Endothelial cell of umbilical vein (primary cell): ENCODE results near the gene FBXL19. TPM values are rescaled to one million over a fixed set of nuclear protein-coding genes. Genes with fewer than 3 reads are reported as not detected.

Source experiments
- BruUV-seq: library from RNA; stranded (reverse); fragments of 400-500 nt; replicated peaks from 2 replicates; lab custom pipeline; 2021; lab: Mats Ljungman, UMichigan
- CTCF ChIA-PET: fragments of 300-600, 350-600 bp; sonication (Branson Sonifier 250); formaldehyde crosslinking; loops from one replicate; lab custom pipeline; 2021; ENCODE audit warnings: antibody characterized with exemption, inconsistent platforms; lab: Charles Lee
- POLR2A ChIA-PET: fragments of 300-600, 350-600 bp; sonication (Branson Sonifier 250); formaldehyde crosslinking; loops from one replicate; lab custom pipeline; 2021; ENCODE audit warnings: antibody characterized with exemption, inconsistent platforms; lab: Charles Lee
- DNase-seq: peaks from one replicate; pipeline ENCODE4 v3.0.0-alpha.2; 2011; ENCODE audit warnings: low read depth, low spot score
- FAIRE-seq: peaks from 2 replicates; lab custom pipeline; 2011; peaks lifted over from hg19 to GRCh38; lab: Jason Lieb, UNC
- H2AFZ ChIP-seq: 2 replicates; pipeline ENCODE4 v1.6.0; 2012; ENCODE audit warnings: low read depth, low read length, control low read depth, inconsistent platforms
- H3K27ac ChIP-seq: 2 replicates; pipeline ENCODE4 v1.5.1; 2011; ENCODE audit warnings: low read depth, mild to moderate bottlenecking, control low read depth, low read length, moderate library complexity; ENCODE audit not compliant: insufficient read depth
- H3K27me3 ChIP-seq, 2 experiments: 2 replicates each; pipeline versions ENCODE4 v1.6.0 to v1.6.1; 2011; ENCODE audit warnings: low read length in 2 of 2, mixed read lengths in 1 of 2; ENCODE audit not compliant: control insufficient read depth in 2 of 2, insufficient read depth in 2 of 2
- H3K36me3 ChIP-seq, 2 experiments: 2 replicates in 1 of 2; 3 replicates in 1 of 2; pipeline ENCODE4 v1.5.1; 2011; ENCODE audit warnings: low read length in 2 of 2, mild to moderate bottlenecking in 1 of 2, moderate library complexity in 1 of 2; ENCODE audit not compliant: control insufficient read depth in 2 of 2, insufficient read depth in 2 of 2; ENCODE audit errors: extremely low read depth in 1 of 2
- H3K4me1 ChIP-seq: 3 replicates; pipeline ENCODE4 v1.5.1; 2011; ENCODE audit warnings: mild to moderate bottlenecking, low read length; ENCODE audit not compliant: control insufficient read depth, insufficient read depth; ENCODE audit errors: extremely low read depth
- H3K4me2 ChIP-seq: 2 replicates; pipeline ENCODE4 v1.6.1; 2011; ENCODE audit warnings: low read length, control low read depth, mixed read lengths; ENCODE audit not compliant: insufficient read depth
- H3K4me3 ChIP-seq, 3 experiments: fragments of 200-600 bp in 1 of 3; sonication (generic), shearing (Covaris generic) in 1 of 3; replicated peaks in 1 of 3; 2 replicates each; pipeline ENCODE4 v1.5.1; 2011 to 2016; ENCODE audit warnings: control low read depth in 3 of 3, low read length in 3 of 3, mild to moderate bottlenecking in 2 of 3, inconsistent platforms in 1 of 3, low read depth in 1 of 3, moderate library complexity in 1 of 3; ENCODE audit not compliant: insufficient read depth in 1 of 3
- H3K79me2 ChIP-seq: 2 replicates; pipeline ENCODE4 v1.6.0; 2012; ENCODE audit warnings: low read length, inconsistent platforms; ENCODE audit not compliant: control insufficient read depth, insufficient read depth
- H3K9ac ChIP-seq: replicated peaks from 2 replicates; pipeline ENCODE3; 2011; ENCODE audit warnings: low read length, control low read depth; ENCODE audit not compliant: insufficient read depth; ENCODE audit errors: extremely low read depth
- H3K9me1 ChIP-seq: replicated peaks from 3 replicates; pipeline ENCODE4 v1.6.0; 2011; ENCODE audit warnings: mild to moderate bottlenecking, low read length; ENCODE audit not compliant: control insufficient read depth, insufficient read depth; ENCODE audit errors: extremely low read depth
- H3K9me3 ChIP-seq: replicated peaks from 2 replicates; pipeline ENCODE4 v1.5.1; 2012; ENCODE audit warnings: low read length, inconsistent platforms; ENCODE audit not compliant: control insufficient read depth, insufficient read depth
- H4K20me1 ChIP-seq: replicated peaks from 2 replicates; pipeline ENCODE3; 2011; ENCODE audit warnings: mild to moderate bottlenecking, low read length; ENCODE audit not compliant: control insufficient read depth, insufficient read depth; ENCODE audit errors: extremely low read depth
- EZH2 ChIP-seq: IDR thresholded peaks from 2 replicates; pipeline ENCODE4 v1.6.1; 2012; ENCODE audit warnings: borderline replicate concordance, low read depth, mild to moderate bottlenecking, moderate library complexity, low read length, inconsistent platforms; ENCODE audit not compliant: severe bottlenecking
- FOS ChIP-seq: IDR thresholded peaks from 2 replicates; pipeline ENCODE4 v1.6.1; 2011; ENCODE audit warnings: mild to moderate bottlenecking, low read length, moderate library complexity, borderline replicate concordance; ENCODE audit not compliant: insufficient read depth
- GATA2 ChIP-seq: IDR thresholded peaks from 2 replicates; pipeline ENCODE4 v1.7.0; 2011; ENCODE audit warnings: low read depth, mild to moderate bottlenecking, moderate library complexity, mixed read lengths, low read length; ENCODE audit not compliant: insufficient read length, insufficient read depth
- JUN ChIP-seq: IDR thresholded peaks from 2 replicates; pipeline ENCODE4 v1.6.1; 2011; ENCODE audit warnings: borderline replicate concordance, low read depth; ENCODE audit not compliant: insufficient read length, insufficient read depth
- MYC ChIP-seq: IDR thresholded peaks from one replicate; pipeline ENCODE4 v1.6.1; 2011; ENCODE audit warnings: mild to moderate bottlenecking, low read depth, low read length
- POLR2A ChIP-seq: IDR thresholded peaks from 2 replicates; pipeline ENCODE4 v1.6.1; 2012; ENCODE audit warnings: low read depth, mild to moderate bottlenecking, control low read depth, low read length
- POLR2AphosphoS5 ChIP-seq: IDR thresholded peaks from 2 replicates; pipeline ENCODE4 v1.6.1; 2012; ENCODE audit warnings: low read depth, mild to moderate bottlenecking, control low read depth, low read length, moderate library complexity; ENCODE audit not compliant: insufficient read depth
- dilution Hi-C: fragments of 300-500 bp; cut with MboI; formaldehyde crosslinking; loops from one replicate; pipeline ENCODE4 v1.15.0; 2019; ENCODE audit warnings: low sequenced_read_pairs; ENCODE audit not compliant: extremely low pct_ligation_motif_present
- intact Hi-C: fragments of 100-400 bp; cut with micrococcal nuclease; formaldehyde crosslinking; loops from one replicate; pipeline ENCODE4 v1.10.0; 2022
- polyA plus RNA-seq, 4 experiments: library from polyadenylated mRNA; depleted of rRNA in 3 of 4; stranded (reverse) in 3 of 4; unstranded in 1 of 4; fragments of >200 nt; gene quantifications; 2 replicates each; pipeline versions ENCODE4 v1.2.1 to v1.2.3, GENCODE V29; 2011 to 2012; ENCODE audit warnings: missing spikeins in 1 of 4
- total RNA-seq: library from RNA; stranded (reverse); gene quantifications from 2 replicates; pipeline ENCODE4 v1.2.3, GENCODE V29; 2021
- TF ChIP-seq, protein P1 (sequence below), 2 donors: IDR thresholded peaks; 1 replicate in 1 of 2; 2 replicates in 1 of 2; pipeline ENCODE4 v1.5.1; 2011; ENCODE audit warnings: low read length in 2 of 2, mild to moderate bottlenecking in 2 of 2, moderate library complexity in 2 of 2, control low read depth in 1 of 2, inconsistent platforms in 1 of 2, low read depth in 1 of 2; ENCODE audit not compliant: insufficient read depth in 1 of 2; ENCODE audit errors: extremely low read depth in 1 of 2
- TF ChIP-seq, protein P2 (sequence below): IDR thresholded peaks from 2 replicates; pipeline ENCODE4 v1.6.1; 2011; ENCODE audit not compliant: insufficient read depth, insufficient read length

Gene FBXL19
- total and polyA plus RNA-seq, 2 donors (not counting 3 experiments of a cell fraction or from before 2014, with no cell fraction given): 22.1 to 38.0 TPM

DNA sequence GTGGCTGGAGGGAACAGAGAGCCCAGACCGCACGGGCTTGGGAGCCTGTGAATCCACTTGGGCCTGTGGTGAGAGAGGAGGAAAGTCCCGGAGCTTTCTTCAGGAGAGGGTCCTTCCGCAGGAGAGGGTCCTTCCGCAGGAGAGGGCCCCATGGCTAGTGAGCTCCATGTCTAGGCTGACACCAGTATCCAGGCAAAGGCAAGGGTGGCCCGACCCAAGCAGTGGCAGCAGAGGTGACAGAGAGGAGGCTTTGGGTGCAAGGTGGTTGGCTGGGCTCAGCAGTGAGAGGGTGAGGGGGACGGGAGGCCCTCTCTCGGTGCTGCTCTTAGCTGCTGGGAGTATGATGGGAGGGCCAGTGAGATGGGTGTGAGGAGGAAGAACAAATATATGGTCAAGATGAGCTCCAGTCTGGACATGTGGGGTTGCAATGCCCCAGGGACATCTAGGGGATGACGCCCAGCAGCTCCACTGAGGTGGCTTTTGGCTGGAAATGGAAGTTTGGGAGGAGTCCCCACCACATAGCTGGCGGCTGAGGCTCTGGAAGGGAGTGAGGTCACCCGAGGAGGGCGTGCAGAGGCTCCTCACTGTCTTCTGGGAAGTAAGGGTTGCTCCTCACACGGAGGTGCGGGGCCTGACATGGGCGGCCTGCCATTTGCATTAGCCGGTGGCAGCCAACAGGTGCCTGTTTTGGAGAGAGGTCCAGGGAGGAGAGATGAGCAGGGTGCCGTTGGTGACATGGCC, 59.3 kb downstream of the FBXL19 start:
- Histone ChIP-seq H4K20me1 (no peaks in the 10 kb centered on the region), H3K9me3 (no peaks in the 10 kb centered on the region), H3K9ac (no peak overlapping the region), H2AFZ (no peak overlapping the region), H3K4me1 (no peaks in the 10 kb centered on the region), H3K79me2 (no peaks in the 10 kb centered on the region), H3K9me1 (no peaks in the 10 kb centered on the region), H3K36me3 (peaks cover 8 to 21% of the 10 kb centered on the region in 2 experiments), H3K4me2 (no peak overlapping the region), H3K27me3 (no peaks in the 10 kb centered on the region), H3K27ac (no peak overlapping the region), H3K4me3 (no peak overlapping the region)
- BruUV-seq: no TSS peak
- no peak for TF ChIP-seq GATA2
- no peak for TF ChIP-seq MYC
- FAIRE-seq (no peak), DNase-seq (no peak)
- ChIA-PET POLR2A (interaction anchor here (0.5 kb wide), 1 partner anchor 463 kb away, joined by 4 read pairs; no protein-coding TSS in a partner anchor), CTCF (interaction anchor here (0.8 to 5.0 kb wide), 7 partner anchors 11 to 885 kb away, joined by 3 to 66 read pairs (median 6); partner anchors contain the start of genes VKORC1 and ZNF843)
- dilution Hi-C loops (no loop called here), intact Hi-C loops (loop anchor here (10.0 kb wide), 1 partner anchor 712 kb away; no protein-coding TSS in a partner anchor)

DNA sequence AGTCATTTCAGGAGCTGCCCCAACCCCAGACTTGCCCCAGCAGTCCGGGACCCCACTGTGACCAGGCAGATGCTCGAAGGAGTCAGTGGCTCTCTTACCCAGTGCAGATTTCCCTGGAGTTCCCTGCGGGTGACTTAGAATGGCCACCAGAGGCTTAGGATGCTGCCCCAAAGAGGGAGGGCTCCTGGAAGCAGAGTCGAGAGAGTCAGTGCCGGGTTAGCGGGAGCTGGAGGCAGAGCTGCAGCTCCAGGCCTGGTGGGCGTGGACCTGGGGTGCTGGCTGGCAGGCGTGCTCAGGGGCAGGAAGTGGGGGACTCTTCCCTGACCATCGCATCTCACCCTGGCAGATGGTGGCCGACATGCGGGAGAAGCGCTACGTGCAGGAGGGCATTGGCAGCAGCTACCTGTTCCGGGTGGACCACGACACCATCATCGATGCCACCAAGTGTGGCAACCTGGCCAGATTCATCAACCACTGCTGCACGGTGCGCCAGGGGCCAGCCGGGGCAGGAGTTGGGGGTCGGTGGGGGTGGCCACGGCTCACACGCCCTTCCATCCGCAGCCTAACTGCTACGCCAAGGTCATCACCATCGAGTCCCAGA, 60.0 kb downstream of the FBXL19 start:
- BruUV-seq: no TSS peak
- dilution Hi-C loops (no loop called here), intact Hi-C loops (loop anchor here (10.0 kb wide), 1 partner anchor 711 kb away; no protein-coding TSS in a partner anchor)
- no peak for FAIRE-seq
- H3K79me2 ChIP-seq: no peaks in the 10 kb centered on the region
- POLR2A ChIA-PET: interaction anchor here (1.1 kb wide), 1 partner anchor 196 kb away, joined by 4 read pairs; the partner anchor contains the start of gene FUS
- H4K20me1 ChIP-seq: no peaks in the 10 kb centered on the region
- H3K4me3 ChIP-seq: no peak overlapping the region
- H3K36me3 ChIP-seq: peaks cover 6 to 20% of the 10 kb centered on the region in 2 experiments
- H3K4me1 ChIP-seq: no peaks in the 10 kb centered on the region
- TF ChIP-seq POLR2AphosphoS5 (no peak), JUN (no peak), POLR2A (no peak), GATA2 (no peak), EZH2 (no peak), MYC (no peak), FOS (no peak)
- TF ChIP-seq, protein P1, sequence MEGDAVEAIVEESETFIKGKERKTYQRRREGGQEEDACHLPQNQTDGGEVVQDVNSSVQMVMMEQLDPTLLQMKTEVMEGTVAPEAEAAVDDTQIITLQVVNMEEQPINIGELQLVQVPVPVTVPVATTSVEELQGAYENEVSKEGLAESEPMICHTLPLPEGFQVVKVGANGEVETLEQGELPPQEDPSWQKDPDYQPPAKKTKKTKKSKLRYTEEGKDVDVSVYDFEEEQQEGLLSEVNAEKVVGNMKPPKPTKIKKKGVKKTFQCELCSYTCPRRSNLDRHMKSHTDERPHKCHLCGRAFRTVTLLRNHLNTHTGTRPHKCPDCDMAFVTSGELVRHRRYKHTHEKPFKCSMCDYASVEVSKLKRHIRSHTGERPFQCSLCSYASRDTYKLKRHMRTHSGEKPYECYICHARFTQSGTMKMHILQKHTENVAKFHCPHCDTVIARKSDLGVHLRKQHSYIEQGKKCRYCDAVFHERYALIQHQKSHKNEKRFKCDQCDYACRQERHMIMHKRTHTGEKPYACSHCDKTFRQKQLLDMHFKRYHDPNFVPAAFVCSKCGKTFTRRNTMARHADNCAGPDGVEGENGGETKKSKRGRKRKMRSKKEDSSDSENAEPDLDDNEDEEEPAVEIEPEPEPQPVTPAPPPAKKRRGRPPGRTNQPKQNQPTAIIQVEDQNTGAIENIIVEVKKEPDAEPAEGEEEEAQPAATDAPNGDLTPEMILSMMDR (IDR thresholded peaks at IDR 0.05; ENCODE audit: extremely low read depth in 1 of 2, insufficient read depth in 1 of 2, low read depth in 1 of 2, low read length in 2 of 2): no peak
- TF ChIP-seq, protein P2, sequence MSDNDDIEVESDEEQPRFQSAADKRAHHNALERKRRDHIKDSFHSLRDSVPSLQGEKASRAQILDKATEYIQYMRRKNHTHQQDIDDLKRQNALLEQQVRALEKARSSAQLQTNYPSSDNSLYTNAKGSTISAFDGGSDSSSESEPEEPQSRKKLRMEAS: no peak
- no peak overlapping the region for H2AFZ ChIP-seq
- no peaks in the 10 kb centered on the region for H3K9me3 ChIP-seq
- H3K9ac ChIP-seq: no peak overlapping the region
- CTCF ChIA-PET: interaction anchor here (0.8 to 5.0 kb wide), 10 partner anchors 10 to 885 kb away, joined by 3 to 66 read pairs (median 6); partner anchors contain the start of genes STX4, VKORC1 and ZNF843
- DNase-seq: no peak
- H3K4me2 ChIP-seq: no peak overlapping the region
- H3K9me1 ChIP-seq: no peaks in the 10 kb centered on the region
- no peaks in the 10 kb centered on the region for H3K27me3 ChIP-seq
- no peak overlapping the region for H3K27ac ChIP-seq
